T-helper 2 cell (primary cell): Measurements from ENCODE around the gene POLD3.

Source experiments
- DNase-seq, 5 experiments: peaks; one replicate each; pipeline versions ENCODE4 v3.0.0 to v3.0.0-alpha.2; 2012 to 2022

The POLD3 gene

GRCh38 chr11:74583024-74583624 lies 9.3 kb upstream of the POLD3 start:
- DNase-seq, result no peak

GRCh38 chr11:74590492-74590891 lies 1.9 kb upstream of the POLD3 start:
- DNase-seq, result peak in 1 of 5 experiments; percentile 60

- DNase-seq, result no peak
These were observed 330 bp upstream of the POLD3 start for GRCh38 chr11:74592063-74592440.

- DNase-seq, result no peak
These were observed 1.1 kb downstream of the POLD3 start for GRCh38 chr11:74593463-74593862.

GRCh38 chr11:74602637-74603556 lies 10.5 kb downstream of the POLD3 start:
- DNase-seq, result no peak

- DNase-seq, result no peak
These were observed 11.5 kb downstream of the POLD3 start for GRCh38 chr11:74603845-74604244.

GRCh38 chr11:74604311-74604710 lies 11.9 kb downstream of the POLD3 start:
- no peak for DNase-seq

GRCh38 chr11:74605403-74605802 lies 13.0 kb downstream of the POLD3 start:
- no peak for DNase-seq

GRCh38 chr11:74608431-74608830 lies 16.0 kb downstream of the POLD3 start:
- DNase-seq, result no peak

GRCh38 chr11:74611369-74611861 lies 19.0 kb downstream of the POLD3 start:
- DNase-seq, result peak in 1 of 5 experiments; percentile 46

GRCh38 chr11:74612877-74613276 lies 20.5 kb downstream of the POLD3 start:
- no peak for DNase-seq

- no peak for DNase-seq
These were observed 22.9 kb downstream of the POLD3 start for GRCh38 chr11:74615311-74615710.

GRCh38 chr11:74615988-74616387 lies 23.6 kb downstream of the POLD3 start:
- no peak for DNase-seq

- DNase-seq, result no peak
These were observed 28.1 kb downstream of the POLD3 start for GRCh38 chr11:74620531-74620930.

GRCh38 chr11:74626130-74626529 lies 33.7 kb downstream of the POLD3 start:
- no peak for DNase-seq

GRCh38 chr11:74626604-74627003 lies 34.2 kb downstream of the POLD3 start:
- DNase-seq, result no peak

- peak in 1 of 5 experiments; percentile 13 for DNase-seq
These were observed 35.0 kb downstream of the POLD3 start for GRCh38 chr11:74627381-74627780.

GRCh38 chr11:74630043-74630442 lies 37.7 kb downstream of the POLD3 start:
- no peak for DNase-seq

- no peak for DNase-seq
These were observed 41.3 kb downstream of the POLD3 start for GRCh38 chr11:74633406-74634393.

- no peak for DNase-seq
These were observed 42.2 kb downstream of the POLD3 start for GRCh38 chr11:74634537-74634936.

GRCh38 chr11:74636630-74637184 lies 44.3 kb downstream of the POLD3 start:
- peak in 1 of 5 experiments; percentile 42 for DNase-seq

GRCh38 chr11:74637700-74638099 lies 45.3 kb downstream of the POLD3 start:
- DNase-seq, result no peak
